Upper lobe of right lung (tissue), 1 donor: Measurements from ENCODE around the gene TENT4A. TPM values are rescaled to one million over a fixed set of nuclear protein-coding genes. Genes with fewer than 3 reads are reported as not detected.

ENCODE experiments used
- ATAC-seq: fragments of 200-7000 bp; cut with Tn5 transposase; one replicate; pipeline ENCODE4 v1.9.1; 2020; ENCODE audit warnings: mild to moderate bottlenecking, moderate library complexity
- DNase-seq: peaks from one replicate; pipeline ENCODE4 v3.0.0-alpha.2; 2020
- H3K27ac ChIP-seq: fragments of 200-600 bp; one replicate; pipeline ENCODE4 v1.8.0; 2022
- H3K27me3 ChIP-seq: fragments of 200-600 bp; one replicate; pipeline ENCODE4 v1.8.0; 2022; ENCODE audit warnings: mild to moderate bottlenecking
- H3K36me3 ChIP-seq: fragments of 200-600 bp; one replicate; pipeline ENCODE4 v1.8.0; 2022
- H3K4me1 ChIP-seq: fragments of 200-600 bp; one replicate; pipeline ENCODE4 v1.8.0; 2022
- H3K4me3 ChIP-seq: fragments of 200-600 bp; one replicate; pipeline ENCODE4 v1.8.0; 2022; ENCODE audit warnings: mild to moderate bottlenecking
- H3K9me3 ChIP-seq: fragments of 200-600 bp; one replicate; pipeline ENCODE4 v1.8.0; 2022
- intact Hi-C: fragments of 100-400 bp; cut with DNase I; formaldehyde crosslinking; loops from one replicate; pipeline ENCODE4 v1.11.0; 2022
- total RNA-seq: library from RNA; stranded (reverse); fragmentation: NEBNext Ultra II Directional; extraction: Animal tissue kit (Norgen Biotek cat#: 25700); gene quantifications from one replicate; pipeline ENCODE4 v1.2.1, GENCODE V29; 2021
- TF ChIP-seq, protein P1 (sequence below): fragments of 200-600 bp; IDR thresholded peaks from one replicate; pipeline ENCODE4 v1.8.0; 2022; ENCODE audit warnings: antibody characterized with exemption
- donor health status: DM: no; HTN: yes; CAD: no; lungs with severe emphysema.

The TENT4A gene
- total RNA-seq, 1 donor from 2014 or later, result 19.9 TPM

DNA sequence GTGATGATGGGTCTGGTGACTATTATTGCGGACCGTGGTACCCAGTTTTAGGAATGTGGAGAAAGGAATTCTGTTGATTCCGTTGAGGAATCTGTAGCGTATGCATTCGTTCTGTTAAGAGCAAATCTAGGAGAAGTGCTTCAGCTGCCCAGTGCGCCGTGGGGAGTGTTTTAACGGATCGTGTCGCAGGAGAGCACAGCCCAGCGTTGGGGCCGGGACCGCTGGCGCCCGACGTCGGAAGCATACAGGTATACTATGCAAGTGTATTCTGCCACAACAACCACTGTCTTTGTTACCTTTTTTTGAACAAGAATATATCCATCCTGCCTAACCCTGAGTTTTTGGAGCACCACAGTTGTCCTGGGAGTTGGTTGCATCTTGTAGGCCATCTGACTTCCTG is 42.7 kb downstream of the TENT4A start:
- no peaks in the 10 kb centered on the region for H3K4me1 ChIP-seq
- intact Hi-C loops, result no loop called here
- DNase-seq (peak; percentile 36), ATAC-seq (no peak)
- TF ChIP-seq, protein P1, sequence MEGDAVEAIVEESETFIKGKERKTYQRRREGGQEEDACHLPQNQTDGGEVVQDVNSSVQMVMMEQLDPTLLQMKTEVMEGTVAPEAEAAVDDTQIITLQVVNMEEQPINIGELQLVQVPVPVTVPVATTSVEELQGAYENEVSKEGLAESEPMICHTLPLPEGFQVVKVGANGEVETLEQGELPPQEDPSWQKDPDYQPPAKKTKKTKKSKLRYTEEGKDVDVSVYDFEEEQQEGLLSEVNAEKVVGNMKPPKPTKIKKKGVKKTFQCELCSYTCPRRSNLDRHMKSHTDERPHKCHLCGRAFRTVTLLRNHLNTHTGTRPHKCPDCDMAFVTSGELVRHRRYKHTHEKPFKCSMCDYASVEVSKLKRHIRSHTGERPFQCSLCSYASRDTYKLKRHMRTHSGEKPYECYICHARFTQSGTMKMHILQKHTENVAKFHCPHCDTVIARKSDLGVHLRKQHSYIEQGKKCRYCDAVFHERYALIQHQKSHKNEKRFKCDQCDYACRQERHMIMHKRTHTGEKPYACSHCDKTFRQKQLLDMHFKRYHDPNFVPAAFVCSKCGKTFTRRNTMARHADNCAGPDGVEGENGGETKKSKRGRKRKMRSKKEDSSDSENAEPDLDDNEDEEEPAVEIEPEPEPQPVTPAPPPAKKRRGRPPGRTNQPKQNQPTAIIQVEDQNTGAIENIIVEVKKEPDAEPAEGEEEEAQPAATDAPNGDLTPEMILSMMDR, result no peak
- H3K27me3 ChIP-seq, result no peaks in the 10 kb centered on the region
- no peaks in the 10 kb centered on the region for H3K9me3 ChIP-seq
- H3K4me3 ChIP-seq, result no peak overlapping the region
- H3K36me3 ChIP-seq, result peaks cover 63% of the 10 kb centered on the region
- no peak overlapping the region for H3K27ac ChIP-seq

DNA sequence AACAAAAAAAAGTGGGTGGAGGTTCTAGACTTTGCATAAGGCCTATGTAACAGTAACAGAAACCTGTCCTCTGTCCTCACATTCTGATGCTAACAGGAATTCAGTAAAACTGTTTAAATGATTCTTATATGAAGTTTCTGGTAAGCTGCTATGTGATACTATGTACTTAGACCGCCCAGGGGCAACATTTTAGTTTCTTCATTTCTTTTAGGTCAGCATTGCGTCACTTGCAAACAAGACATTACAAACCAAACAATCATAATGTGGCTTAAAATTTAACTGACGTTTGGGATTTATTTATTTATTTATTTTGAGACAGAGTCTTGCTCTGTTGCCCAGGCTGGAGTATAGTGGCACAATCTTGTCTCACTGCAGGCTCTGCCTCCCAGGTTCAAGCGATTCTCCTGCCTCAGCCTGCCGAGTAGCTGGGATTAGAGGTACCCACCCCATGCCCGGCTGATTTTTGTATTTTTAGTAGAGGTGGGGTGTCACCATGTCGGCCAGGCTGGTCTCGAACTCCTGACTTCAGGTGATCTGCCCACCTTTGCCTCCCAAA is 44.3 kb downstream of the TENT4A start:
- TF ChIP-seq, protein P1, result no peak
- intact Hi-C loops, result no loop called here

DNA sequence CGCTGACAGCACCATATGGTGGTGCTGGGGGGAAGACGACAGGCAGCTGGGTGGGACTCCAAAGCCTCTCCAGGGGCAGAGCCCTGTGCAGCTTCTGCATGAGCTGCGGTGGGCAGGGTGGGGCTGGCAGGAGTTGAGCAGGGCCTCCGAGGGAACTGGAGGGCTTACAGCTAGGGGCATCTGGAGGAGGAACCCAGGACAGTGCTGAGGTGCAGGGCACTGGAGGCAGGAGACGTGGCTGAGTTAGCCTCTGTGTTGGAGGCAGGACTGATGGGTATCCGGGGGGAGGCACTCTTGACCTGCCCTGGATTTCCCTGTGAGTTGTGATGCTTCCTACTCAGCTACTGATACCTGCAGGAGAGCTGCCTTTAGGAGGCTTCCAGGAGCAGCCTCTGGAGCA is 45.0 kb downstream of the TENT4A start:
- ATAC-seq (no peak), DNase-seq (peak; percentile 40)
- no peaks in the 10 kb centered on the region for H3K4me1 ChIP-seq
- intact Hi-C loops, result no loop called here
- TF ChIP-seq, protein P1, result no peak
- H3K36me3 ChIP-seq, result peaks cover 40% of the 10 kb centered on the region
- no peaks in the 10 kb centered on the region for H3K27me3 ChIP-seq
- H3K4me3 ChIP-seq, result no peak overlapping the region
- no peaks in the 10 kb centered on the region for H3K9me3 ChIP-seq
- H3K27ac ChIP-seq, result no peak overlapping the region

More for the DNA sequence above, 44.3 kb downstream of the TENT4A start:
- H3K4me1 ChIP-seq, result no peaks in the 10 kb centered on the region
- ATAC-seq (no peak), DNase-seq (peak; percentile 21)
- no peak overlapping the region for H3K27ac ChIP-seq
- no peaks in the 10 kb centered on the region for H3K27me3 ChIP-seq
- H3K9me3 ChIP-seq, result no peaks in the 10 kb centered on the region
- peaks cover 47% of the 10 kb centered on the region for H3K36me3 ChIP-seq
- H3K4me3 ChIP-seq, result no peak overlapping the region

DNA sequence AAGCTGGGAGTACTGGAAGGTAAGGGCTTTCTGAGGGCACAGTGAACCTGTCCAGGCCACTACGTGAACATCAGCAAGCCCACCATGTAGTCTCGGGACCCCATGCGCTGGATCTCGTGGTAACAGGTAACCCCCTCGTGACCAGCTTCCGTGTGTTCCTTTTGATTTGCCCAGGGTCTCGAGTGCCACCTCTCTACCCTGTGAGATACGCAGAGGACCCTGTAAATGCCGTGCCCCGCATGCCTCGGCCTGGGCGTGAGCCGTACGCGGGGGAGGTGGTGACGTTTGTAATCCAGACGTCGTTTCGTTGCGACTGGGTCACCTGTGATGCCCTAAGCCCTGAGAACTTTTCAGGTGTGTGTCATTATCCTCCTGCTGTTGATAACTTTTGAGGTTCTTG is 45.5 kb downstream of the TENT4A start:
- Histone ChIP-seq H3K9me3 (no peaks in the 10 kb centered on the region), H3K4me1 (no peaks in the 10 kb centered on the region), H3K36me3 (peaks cover 35% of the 10 kb centered on the region), H3K4me3 (no peak overlapping the region), H3K27me3 (no peaks in the 10 kb centered on the region), H3K27ac (no peak overlapping the region)
- TF ChIP-seq, protein P1, result no peak
- ATAC-seq, result no peak
- DNase-seq, result no peak
- intact Hi-C loops, result no loop called here

DNA sequence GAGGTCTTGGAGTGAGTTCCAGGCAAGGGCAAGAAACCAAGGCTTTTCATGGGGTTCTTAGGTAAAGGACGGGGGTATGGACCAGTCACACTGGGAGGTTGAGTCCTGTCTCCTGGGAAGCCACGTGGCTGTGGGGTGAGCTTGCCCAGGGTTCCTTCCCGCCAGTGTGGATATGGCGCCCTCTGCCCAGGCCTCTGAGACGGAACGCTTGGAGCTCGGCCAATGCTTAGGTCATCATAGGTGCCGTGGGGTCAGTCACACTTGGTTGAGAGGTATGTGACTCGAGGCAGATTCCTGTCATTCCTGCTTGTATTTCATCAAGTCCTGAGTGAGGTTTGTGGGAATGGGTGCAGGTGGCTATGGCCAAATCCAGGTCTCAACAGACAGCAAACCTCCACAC is 46.2 kb downstream of the TENT4A start:
- Histone ChIP-seq H3K9me3 (no peaks in the 10 kb centered on the region), H3K4me3 (no peak overlapping the region), H3K36me3 (peaks cover 28% of the 10 kb centered on the region), H3K4me1 (no peaks in the 10 kb centered on the region), H3K27me3 (no peaks in the 10 kb centered on the region), H3K27ac (no peak overlapping the region)
- TF ChIP-seq, protein P1, result no peak
- intact Hi-C loops, result no loop called here
- peak; percentile 50 for ATAC-seq
- DNase-seq, result no peak

DNA sequence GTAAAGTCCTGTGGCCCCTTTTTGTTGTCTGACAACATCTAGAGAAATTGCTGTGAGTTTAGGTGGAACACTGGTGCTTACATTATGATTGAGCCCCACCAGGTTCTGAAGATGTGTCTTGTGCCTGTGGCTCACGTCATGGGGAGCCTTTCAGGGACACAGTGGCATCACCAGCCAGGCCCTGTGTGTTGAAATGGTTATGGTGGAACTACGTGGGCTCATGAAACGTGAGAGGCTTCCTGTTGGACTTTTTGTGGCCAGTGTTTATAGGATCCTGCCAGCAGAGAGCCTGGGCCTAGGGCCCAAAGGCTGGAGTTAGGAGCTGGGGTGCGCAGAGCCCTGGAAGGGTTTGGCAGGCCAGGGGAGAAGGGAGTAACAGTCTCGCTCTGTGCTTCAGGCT is 46.8 kb downstream of the TENT4A start:
- ATAC-seq (no peak), DNase-seq (no peak)
- H3K27me3 ChIP-seq, result no peaks in the 10 kb centered on the region
- H3K9me3 ChIP-seq, result no peaks in the 10 kb centered on the region
- intact Hi-C loops, result no loop called here
- H3K4me3 ChIP-seq, result no peak overlapping the region
- TF ChIP-seq, protein P1, result no peak
- H3K4me1 ChIP-seq, result no peaks in the 10 kb centered on the region
- H3K36me3 ChIP-seq, result peaks cover 22% of the 10 kb centered on the region
- H3K27ac ChIP-seq, result no peak overlapping the region
